Measurements from ENCODE around the gene GBF1.

GBF1 gene

DNA sequence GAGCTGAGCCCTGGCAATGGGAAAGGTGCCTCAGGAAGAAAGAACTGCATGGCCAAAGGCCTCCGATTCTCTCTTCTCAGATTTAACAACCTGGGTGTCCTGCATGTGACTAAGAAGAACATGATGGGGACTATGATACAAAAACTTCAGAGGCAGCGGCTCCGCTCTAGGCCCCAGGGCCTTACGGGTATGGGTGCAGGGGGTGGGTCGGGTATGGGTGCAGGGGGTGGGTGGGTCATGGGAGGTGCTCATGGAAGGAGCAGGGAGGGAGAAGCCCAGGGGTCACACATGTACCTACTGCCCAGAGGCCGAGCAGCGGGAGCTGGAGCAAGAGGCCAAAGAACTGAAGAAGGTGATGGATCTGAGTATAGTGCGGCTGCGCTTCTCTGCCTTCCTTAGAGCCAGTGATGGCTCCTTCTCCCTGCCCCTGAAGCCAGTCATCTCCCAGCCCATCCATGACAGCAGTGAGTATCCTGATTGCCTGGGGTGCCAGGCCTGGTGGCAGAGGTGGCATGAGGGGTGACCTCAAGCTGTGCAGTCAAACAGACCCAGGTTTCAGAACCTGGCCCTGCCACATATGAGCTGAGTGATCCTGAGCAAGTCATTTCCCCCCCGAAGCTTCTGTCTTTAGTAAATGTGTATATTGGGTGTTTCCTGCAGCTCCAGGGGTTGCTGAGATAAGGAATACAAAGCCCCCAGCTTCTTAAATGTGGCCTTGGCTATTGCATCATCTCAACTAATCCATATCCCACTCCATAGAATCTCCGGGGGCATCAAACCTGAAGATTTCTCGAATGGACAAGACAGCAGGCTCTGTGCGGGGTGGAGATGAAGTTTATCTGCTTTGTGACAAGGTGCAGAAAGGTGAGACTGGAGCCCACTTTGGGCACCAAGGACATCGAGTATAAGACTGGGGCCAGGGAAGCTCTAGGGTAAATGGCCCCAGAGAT is 152.2 kb downstream of the GBF1 start:
- no peak for DNase-seq

DNA sequence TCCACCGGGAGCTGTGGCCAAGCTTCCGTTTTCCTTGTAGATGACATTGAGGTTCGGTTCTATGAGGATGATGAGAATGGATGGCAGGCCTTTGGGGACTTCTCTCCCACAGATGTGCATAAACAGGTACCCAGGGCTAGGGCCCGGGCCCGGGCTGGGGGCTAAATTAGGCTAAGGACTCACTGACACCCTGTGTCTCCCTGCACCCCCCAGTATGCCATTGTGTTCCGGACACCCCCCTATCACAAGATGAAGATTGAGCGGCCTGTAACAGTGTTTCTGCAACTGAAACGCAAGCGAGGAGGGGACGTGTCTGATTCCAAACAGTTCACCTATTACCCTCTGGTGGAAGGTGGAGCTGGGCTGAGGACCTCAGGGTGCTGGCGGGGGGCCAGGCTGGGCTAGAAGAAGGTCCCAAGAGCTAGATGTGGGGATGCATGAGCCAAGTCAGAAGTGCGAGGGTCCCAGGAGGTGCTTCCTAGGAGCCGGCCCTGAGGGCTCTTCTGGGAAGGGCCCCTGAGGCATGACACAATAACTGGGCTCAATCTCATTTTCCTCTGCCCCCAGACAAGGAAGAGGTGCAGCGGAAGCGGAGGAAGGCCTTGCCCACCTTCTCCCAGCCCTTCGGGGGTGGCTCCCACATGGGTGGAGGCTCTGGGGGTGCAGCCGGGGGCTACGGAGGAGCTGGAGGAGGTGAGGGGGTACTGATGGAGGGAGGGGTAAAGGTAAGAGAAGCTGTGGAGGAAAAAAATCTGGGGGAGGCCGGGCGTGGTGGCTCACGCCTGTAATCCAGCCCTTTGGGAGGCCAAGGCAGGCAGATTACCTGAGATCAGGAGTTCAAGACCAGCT is 153.1 kb downstream of the GBF1 start:
- DNase-seq, result no peak

DNA sequence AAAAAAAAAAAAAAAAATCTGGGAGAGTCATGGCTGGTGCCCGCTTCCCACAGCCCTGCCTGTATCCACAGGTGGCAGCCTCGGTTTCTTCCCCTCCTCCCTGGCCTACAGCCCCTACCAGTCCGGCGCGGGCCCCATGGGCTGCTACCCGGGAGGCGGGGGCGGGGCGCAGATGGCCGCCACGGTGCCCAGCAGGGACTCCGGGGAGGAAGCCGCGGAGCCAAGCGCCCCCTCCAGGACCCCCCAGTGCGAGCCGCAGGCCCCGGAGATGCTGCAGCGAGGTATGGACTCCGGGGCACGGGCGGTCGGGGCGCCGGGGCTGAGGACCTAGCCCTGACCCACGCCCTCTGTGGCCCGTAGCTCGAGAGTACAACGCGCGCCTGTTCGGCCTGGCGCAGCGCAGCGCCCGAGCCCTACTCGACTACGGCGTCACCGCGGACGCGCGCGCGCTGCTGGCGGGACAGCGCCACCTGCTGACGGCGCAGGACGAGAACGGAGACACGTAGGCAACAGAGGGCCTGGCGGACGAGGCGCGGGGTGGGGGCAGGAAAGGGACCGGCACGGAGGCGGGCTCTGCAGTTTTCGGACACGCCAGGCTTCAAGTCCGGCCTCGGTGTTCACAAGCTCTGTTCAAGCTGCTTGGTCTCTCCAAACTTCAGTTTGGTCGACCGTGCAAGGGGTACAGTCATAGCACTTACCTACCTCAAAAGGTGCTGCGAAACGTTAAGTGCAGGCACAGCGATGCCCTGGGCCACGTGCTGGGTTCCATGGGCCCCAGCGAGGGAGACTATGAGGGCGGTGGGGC is 154.1 kb downstream of the GBF1 start:
- DNase-seq, result peak; percentile 79

DNA sequence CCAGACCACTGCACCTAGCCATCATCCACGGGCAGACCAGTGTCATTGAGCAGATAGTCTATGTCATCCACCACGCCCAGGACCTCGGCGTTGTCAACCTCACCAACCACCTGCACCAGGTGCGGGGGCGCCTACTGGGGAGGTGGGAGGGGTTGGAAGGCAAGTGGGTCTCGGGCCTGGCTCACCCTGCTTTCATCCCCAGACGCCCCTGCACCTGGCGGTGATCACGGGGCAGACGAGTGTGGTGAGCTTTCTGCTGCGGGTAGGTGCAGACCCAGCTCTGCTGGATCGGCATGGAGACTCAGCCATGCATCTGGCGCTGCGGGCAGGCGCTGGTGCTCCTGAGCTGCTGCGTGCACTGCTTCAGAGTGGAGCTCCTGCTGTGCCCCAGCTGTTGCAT is 154.7 kb downstream of the GBF1 start:
- no peak for DNase-seq

DNA sequence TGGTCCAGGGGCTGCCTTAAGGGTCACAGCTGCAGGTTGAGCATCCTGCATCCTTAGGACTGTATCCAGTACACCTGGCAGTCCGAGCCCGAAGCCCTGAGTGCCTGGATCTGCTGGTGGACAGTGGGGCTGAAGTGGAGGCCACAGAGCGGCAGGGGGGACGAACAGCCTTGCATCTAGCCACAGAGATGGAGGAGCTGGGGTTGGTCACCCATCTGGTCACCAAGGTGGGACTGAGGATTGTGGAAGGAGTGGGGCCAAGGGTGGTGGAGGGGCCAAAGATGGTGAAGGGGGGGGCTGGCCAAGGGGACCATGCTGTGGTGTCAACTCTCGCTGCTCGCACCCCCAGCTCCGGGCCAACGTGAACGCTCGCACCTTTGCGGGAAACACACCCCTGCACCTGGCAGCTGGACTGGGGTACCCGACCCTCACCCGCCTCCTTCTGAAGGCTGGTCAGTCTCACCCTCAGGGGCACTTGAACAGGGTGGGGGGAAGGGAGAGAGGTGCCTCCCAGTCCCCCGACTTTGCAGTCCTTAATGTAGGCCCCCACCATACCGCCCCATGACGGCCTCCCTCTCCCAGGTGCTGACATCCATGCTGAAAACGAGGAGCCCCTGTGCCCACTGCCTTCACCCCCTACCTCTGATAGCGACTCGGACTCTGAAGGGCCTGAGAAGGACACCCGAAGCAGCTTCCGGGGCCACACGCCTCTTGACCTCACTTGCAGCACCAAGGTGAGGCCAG is 155.4 kb downstream of the GBF1 start:
- no peak for DNase-seq

DNA sequence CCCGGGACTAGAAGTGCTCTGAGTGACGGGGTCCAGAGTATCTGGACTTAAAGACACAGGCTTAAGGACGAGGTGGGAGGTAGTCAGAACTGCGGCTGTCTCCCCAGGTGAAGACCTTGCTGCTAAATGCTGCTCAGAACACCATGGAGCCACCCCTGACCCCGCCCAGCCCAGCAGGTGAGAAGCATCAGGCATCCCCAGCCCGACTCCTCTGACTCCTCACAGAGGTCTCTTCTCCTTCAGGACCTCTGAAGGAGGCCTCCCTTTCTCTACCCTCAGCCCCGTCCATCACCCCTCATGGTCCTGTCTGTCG is 156.0 kb downstream of the GBF1 start:
- no peak for DNase-seq

DNA sequence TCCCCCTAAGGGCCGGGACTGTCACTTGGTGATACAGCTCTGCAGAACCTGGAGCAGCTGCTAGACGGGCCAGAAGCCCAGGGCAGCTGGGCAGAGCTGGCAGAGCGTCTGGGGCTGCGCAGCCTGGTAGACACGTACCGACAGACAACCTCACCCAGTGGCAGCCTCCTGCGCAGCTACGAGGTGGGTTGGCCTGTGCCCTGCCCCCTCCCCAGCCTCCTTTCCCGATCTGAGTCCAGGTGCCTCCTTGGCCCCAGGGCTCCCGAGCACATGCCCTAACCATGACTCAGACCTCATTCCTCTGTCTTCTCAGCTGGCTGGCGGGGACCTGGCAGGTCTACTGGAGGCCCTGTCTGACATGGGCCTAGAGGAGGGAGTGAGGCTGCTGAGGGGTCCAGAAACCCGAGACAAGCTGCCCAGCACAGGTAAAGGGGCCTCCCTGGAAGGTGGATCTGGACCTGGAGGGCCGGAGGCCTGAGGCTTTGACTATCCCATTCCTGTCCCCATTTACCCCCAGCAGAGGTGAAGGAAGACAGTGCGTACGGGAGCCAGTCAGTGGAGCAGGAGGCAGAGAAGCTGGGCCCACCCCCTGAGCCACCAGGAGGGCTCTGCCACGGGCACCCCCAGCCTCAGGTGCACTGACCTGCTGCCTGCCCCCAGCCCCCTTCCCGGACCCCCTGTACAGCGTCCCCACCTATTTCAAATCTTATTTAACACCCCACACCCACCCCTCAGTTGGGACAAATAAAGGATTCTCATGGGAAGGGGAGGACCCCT is 156.6 kb downstream of the GBF1 start:
- no peak for DNase-seq

DNA sequence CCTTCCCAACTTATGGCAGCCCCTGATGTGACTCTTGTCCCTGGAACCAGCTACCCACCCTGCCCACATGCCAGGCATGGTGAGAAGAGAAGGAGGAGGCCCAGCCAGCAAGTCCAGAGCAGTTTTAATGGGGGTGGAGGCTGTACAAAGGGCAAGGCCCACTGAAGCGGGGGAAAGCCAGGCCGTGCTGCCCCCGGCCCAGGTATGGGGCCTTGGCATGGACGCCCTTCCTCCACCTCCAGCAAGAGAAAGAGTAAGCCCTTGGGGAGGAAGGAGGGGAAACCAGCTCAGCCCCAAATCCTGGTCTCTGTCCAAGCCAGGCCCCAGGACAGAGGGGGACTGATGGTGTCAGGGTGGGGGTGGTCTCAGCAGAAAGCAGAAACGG is 157.2 kb downstream of the GBF1 start:
- DNase-seq, result no peak

DNA sequence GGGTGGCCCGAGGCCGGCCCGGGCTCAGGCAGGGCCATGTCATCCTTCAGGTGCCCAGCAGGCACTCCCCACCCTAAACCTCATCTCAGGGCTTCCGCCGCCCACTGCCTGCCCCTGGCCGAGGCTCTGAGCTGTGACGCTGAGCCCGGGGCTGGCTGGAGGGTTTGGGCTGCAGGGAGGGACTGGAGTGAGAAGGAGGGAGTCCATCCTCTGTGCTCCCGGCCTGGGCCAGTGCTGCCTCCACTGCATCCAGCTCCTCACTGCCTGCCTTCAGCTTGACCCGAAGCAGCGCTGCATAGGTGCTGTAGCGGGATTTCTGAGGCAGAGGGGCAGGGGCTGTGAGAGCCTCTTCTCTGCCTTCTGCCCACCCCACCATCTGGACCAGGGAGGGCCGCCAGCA is 157.8 kb downstream of the GBF1 start:
- no peak for DNase-seq

DNA sequence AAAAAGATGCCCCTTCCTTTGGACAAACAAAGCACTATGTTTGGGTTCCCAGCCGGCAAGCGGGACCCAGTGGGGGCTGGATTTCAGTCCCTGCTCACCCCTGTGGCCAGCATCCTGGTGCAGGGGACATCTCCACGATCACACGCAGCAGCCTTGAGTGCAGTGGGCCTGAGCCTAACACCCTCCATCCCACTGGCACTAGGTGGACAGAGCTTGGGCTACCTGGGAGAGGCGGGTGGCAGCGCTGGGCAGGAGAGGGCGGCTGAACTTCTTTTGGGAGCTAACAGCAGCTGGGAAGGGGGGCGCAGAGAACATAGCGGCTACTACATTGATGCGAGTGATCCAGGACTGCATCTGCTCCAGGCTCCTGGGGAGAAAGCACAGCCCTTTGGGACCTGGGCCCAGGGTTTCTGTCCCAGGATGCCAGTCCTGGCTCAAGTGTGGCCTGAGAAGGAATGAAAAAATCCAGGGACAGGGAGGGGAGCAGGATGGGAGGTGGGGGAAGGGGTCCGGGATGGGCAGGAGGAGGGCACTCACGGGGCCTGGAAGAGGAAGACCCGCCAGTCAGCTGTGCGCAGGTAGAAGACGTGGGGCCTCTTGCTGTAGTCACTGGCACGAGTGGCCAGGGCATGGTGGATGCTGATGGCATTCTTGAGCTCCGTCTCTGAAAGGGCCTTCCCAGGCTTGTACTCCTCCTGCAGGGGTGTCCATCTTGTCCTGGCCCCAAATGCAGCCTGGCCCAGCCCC is 159.2 kb downstream of the GBF1 start:
- DNase-seq, result no peak

DNA sequence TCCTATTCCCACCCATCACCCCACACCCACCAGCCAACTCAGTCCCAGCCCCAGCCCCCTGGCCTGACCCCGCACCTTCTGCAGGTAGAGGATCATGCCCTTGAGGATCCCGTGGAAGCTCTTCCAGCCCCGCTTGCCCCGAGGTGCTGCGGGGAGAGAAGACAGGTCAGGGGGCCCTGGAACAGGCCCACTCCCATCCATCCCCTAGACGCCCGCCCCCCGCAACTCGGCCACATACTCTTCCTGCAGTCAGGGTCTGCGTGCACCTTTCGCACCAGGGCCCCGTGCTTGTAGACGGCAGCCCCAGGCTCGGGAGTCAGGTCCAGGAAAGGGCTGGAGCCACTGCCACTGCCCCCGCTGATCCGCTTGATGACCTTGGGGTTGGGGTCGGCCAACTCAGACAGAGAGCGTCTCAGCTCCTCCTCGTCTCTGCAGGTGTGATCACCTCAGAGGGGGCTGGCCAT is 159.8 kb downstream of the GBF1 start:
- DNase-seq, result no peak

DNA sequence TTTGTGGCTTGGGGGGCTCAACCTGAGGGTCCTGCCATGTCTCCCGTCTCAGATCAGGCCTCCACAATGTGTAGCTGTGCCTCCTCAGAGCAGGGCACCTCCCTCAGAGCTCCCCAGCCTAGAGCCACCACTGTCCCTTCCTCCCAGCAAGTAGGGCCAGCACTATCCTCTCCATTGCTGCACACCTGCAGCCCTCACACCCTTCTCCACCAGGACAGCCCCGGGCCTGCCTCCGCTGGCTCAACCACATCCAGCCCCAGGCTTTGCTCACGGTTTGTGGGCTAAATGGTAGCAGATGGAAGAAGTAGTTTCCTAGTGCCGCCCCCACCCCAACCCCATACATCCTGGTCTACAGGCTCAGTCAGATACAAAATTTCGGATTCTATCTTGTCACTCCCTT is 160.3 kb downstream of the GBF1 start:
- no peak for DNase-seq

DNA sequence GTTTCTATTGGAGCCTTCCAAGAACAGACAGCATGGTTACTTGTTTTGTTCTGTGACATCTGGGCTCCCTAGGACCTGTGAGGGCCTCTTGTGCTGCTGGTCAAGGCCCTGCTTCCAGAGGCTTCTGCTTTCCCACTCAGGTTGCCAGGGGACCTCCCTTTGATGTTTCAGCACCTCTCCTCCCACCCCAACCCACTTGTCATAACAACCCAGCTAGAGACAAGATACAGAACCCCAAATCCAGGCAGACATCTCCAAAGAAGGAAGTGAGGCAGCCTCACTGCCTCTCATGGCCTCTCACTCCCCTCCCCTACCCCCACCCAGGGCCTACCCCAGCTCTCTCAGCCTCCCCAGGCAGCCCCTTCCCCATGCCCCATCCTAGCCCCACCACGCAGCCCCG is 161.5 kb downstream of the GBF1 start:
- no peak for DNase-seq

DNA sequence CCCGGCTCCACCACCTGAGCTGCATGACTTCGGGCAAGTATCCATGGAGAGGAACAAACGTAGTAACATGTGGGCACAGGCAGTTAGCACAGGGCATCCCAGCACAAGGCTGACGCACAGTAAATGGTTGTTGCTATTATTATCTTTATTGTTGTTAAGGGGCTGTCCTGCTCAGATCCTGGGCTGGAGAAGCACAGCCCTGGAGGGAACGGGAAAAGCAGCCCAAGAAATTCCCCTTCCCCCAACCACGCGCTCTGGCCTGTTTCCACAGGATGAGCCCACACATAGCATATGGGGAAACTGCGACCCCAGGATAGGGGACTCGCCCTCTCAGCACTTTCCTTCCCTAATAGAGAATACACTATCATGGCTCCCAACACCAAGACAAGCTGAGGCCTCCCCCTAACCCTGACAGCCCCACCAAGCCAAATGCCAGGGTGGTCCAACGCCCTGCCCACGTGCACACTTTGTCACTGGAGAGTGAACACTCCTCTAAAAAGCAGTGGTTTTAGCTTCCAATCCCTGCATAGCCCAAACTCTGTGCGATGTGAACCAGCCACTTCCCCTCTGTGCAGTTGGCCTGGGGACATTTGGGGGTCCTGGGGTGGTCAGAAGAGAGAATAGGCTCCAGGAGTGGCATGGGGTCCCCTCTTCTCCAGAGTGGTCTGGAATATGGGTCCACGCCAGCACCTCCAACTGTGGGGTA is 162.2 kb downstream of the GBF1 start:
- DNase-seq, result no peak

DNA sequence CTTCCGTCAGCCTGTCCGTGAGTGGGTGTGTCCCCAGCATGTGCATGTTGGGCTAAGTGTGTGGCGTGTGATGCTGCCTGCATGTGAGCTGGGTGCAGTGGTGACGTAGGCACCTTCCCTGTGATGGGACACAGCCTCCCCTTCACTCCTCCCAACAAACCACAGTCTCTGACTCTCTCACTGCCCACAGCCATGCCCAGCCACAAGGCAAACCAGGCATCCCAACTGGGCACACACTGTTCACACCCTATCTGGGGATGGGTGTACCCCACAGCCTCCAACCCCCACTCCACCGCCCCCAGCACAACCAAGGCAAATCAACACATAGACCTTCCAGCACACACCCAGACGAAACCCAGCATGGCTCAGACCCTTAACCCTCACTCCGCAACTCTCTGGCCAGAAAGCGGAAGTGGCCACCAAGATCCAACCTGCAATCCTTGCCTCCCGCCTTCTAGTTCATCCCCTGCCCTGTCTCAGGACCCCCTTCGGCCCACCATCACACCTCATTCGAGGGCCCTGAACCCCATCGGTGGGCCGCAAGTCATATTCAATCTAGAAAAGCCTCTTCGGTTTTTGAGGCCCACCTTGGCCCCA is 162.9 kb downstream of the GBF1 start:
- DNase-seq, result no peak

DNA sequence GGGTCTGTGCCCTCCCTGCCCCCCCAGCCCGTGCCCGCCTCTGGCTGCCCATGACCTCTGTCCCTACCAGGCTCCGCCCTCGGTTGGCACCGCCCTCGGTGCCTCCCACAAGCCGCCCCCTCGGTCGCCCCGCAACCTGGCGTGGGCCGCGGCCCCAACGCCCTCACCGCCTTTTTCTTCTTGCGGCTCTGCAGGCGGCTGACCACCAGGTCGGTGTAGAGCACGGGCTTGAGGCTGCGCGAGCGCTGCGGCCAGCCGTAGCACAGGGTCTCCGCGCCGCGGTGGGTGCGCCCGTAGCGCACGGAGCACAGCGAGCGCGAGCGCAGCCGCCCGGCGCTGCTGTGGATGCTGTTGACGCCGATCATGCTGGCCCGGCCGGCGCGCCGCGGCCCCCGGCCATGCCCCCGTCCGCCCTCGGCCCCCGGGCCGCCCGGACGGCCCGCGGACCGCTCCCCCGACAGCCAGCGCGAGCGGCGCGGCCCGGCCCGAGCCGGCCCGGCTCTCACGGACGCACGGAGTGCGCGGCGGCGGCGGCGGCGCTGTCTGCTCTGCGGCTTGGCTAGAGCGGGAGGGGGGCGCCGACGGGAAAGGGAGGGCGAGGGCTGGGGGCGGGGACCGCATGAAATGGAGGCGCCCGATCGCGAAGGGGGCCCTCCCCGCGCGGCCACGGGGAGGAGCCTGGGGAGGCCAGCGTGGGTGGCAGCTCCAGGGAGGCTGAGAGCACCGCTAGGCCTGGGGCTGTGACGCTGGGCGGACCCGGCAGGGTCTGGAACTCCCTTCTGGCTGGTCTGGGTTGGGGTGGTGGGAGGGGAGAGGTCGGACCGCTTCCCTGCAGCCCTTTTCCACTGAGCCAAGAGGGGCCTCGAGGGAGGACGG is 163.6 kb downstream of the GBF1 start:
- peak; percentile 72 for DNase-seq

DNA sequence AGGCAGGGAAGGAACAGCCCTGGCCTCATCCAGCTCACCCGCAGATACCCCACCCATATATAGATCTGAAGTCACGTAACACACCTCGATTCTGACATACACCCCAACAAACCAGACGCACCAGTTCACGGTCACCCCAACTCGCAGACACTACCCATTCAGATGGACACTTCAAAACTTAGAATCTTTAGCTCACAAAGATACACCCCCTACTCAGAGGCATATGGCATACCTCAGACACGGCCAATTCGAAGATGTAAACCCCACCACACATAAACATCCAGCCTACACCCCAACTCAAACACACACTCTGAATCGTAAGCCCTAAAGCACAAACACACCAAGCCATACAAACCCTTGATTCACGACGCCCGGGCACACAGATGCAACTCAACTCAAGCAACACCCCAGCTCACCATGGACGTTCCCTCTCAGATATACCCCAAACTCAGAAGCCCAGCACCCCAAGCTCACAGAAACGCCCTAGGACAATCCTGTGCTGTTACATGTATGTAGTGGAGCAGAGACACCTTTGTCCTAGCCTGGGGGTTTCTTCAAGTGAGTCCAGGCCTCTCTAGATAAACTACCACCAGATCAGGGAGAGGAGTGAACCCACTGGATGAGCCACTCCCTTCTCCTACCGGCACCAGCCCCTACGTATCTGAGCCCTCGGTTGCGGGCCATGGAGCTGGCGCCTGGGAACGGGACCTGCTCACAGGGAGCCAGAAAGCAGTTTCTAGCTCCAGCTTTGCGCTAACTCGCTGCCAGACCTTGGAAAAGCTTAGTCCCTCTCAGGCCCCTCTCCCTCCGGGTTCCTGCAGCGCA is 164.5 kb downstream of the GBF1 start:
- no peak for DNase-seq

Measured in effector CD8-positive, alpha-beta T cell (primary cell).